PC-3 (cell line): ENCODE results near the gene TOMM22.

Experiments
- CTCF ChIP-seq: fragments of 300-600 bp; sonication (generic); conservative IDR thresholded peaks from 2 replicates; pipeline ENCODE4 v1.5.1; 2017; ENCODE audit warnings: antibody characterized with exemption, low read depth, mild to moderate bottlenecking, low read length
- EZH2 ChIP-seq: fragments of 300-600 bp; sonication (generic); IDR thresholded peaks from one replicate; pipeline ENCODE4 v1.6.1; 2017; ENCODE audit warnings: antibody characterized with exemption, mild to moderate bottlenecking, low read length; ENCODE audit not compliant: unreplicated experiment

- TF ChIP-seq CTCF, result no peak
- TF ChIP-seq EZH2, result no peak
These were observed 46.0 kb downstream of the TOMM22 start for GRCh38 chr22:38727530-38728451.
